ENCODE data around the gene LYPLAL1.
"Not testable (repeated sequence)": the region's sequence is repeated elsewhere in the genome, so short reads cannot be mapped to it uniquely, and the experiment has no call there.

LYPLAL1 gene

DNA sequence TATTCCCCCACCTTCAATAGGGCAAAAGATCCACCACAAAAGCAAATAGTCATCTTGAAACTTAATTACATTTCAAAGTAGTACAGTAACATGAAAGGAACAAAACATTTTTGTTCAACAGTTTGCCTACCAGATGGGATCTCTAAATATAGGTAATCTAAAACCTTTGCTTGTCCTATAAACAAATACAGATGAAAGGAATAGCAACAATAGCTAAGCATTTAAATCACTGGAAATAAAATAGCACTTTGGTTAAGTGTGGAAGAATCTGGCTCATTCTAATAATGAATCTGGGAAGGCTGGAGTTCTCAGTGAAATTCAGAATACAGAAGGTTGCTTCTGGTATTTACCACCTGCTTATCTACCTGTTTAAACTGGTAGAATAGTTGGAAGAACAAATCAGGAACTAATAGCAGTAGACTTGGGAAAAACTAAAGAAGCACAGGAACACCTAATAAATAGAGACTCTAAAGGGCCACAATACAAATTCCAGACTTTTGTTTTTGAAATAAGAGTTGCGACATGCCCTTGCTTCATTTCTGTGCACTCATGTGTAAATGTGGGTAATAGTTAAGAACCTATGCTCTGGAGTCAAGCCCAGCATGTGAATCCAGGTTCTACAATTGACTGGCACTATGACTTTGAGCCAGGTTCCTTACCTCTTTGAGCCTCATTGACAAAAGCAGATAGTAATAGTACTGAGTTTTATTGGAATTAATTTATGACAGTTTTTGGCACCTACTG lies 2.3 kb upstream of the LYPLAL1 start:
- no peak for DNase-seq

DNA sequence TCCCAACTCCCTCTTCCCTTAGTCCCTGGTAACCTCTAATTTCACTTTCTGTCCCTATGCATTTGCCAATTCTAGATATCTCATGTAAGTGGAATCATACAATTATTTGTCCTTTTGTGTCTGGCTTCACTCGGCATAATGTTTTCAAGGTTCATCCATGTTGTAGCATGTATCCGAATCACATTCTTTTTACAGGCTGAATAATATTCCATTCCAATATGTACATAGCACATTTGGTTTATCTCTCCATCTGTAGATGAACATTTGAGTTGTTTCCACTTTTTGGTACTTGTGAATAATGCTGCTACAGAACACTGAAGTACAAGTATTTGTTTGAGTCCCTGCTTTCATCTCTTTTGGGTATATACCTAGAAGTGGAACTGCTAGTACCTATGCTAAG lies 857 bp upstream of the LYPLAL1 start:
- no peak for DNase-seq

DNA sequence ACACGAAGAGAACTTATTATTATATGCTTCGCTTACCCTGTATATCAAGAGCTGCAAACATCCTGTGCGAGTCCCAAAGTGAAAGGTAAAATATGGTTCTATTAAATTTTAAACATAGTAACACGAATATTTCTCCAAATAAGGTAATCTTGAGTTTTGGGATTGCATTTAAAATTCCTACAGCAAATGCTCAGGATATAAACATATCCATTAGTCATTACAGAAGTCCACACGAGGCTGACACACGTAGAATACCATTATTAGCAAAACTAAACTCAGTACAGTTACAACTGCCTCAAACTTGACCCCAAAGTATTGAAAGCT lies 282 bp upstream of the LYPLAL1 start:
- DNase-seq: no peak

DNA sequence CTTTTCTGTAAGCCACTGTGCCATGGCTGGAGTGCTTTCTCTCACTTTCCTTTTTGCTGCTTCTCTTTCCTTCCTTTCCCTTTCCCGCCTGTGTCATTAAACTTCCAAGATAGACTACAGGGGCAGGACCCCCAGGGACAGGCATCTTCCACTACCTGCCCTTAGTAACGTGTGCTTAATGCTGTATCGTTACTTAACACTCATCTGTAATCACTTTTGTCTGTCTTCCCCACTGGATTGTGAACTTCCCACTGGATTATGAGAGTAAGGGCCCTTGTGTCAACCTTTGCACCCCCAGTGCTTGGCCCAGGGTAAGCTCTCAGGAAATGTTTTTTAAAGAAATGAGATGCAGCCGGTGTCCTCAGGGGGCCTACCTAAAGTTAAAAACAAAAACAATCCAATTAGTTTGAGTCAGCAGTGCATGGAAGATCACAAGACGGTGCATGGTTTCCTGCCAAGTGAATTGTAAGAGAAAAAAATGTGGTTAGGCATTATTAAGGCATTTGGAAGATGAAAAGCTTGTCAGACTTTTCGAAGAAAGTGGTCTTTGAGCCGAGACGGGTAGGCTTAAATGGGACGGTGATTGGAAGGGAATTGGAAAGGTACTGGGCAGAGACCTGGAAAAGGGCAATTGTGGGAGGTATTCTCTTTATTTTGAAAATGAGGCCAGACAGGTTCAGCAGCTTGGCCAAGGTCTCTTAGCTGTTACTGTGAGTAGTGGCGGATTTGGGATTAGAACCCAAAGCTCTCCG lies 958 bp downstream of the LYPLAL1 start:
- no peak for DNase-seq

DNA sequence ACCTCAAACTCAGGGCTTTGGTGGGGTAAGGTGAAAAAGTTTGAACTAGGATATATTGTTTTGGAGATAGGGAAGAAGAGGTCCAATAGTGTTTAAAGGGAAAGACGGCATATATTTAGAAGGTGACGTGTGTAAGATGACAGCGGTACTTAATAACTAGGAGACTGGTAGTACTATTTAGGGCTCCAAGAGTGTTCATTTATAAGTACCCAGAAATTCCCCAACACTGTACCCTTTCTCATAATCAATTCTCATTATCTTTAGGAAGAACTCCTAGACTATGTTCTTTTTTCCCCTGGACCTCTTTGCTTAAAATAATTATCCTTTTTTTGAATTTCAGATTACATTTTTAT lies 1.5 kb downstream of the LYPLAL1 start:
- DNase-seq: no peak

DNA sequence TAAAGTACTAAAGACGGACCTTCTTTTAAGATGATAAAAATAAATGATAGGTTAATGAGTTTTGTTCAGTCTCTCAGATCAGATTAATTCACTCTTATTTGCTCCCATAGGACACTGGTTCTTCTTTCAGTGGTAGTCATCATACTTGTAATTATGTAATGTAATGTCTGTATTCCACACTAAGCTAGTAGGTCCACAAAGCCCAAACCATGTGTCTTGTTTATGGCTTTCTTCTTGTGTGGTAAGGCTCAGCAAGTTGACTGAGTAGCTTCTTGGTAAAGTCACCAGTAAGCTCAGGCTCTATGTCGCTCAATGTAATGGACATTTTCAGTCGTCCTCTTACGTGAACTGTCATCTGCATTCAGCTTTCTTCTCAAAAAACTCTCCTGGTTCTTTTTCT lies 2.5 kb downstream of the LYPLAL1 start:
- DNase-seq: no peak

DNA sequence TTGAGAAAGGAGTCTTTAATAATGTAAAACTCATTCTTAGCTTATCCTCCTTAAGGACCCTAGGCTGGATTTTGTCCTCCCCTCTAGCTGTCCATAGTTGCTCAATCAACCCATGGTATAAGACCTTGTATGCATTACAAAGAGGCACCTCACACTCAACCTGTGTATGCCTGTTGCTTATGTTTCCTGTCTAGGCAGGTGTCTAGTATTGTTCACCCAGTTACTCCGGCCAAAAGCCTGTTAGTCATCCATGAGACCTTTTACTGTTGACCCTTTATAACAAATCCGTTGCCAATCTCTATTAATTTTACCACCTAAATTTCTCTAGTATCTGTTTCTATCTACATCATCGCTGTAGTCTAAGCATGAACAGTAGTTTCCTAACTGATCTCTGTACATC lies 3.7 kb downstream of the LYPLAL1 start:
- no peak for DNase-seq

DNA sequence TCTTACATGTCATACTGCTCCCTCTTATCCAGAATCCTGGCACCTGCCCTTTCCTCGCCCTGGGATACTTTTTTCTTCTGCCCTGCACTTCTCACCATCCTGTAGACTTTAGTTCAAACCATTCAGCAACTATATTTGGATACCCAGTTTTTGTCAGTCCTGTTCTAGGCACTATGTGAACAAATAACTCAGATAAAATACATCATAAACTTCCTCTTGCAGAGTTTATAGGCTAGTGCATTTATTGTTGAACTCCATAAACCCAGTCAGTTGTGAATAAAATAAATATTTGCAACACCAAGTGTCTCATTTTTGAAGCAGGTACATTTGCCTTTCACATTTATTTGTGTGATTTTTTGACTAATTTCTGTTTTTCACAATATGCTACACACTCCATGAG lies 4.3 kb downstream of the LYPLAL1 start:
- DNase-seq: no peak

DNA sequence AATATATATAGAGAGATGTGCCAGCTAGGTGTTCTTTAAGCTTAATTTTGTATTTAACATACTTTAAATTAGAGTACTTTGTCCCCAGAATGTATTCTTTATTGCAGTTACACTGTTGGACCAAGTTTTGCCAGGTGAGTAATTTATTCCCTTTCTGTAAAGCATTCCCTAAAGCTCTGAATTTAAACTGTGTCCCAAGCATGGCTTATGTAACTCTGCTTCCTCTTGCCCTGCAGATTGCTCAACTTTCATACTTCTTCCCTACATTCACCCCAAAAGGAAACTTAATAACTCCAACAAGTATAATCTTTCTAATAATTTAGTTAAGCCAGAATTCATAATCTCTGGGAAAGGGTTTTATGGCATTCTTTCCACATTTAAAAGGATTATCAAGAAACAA lies 5.6 kb downstream of the LYPLAL1 start:
- no peak for DNase-seq

DNA sequence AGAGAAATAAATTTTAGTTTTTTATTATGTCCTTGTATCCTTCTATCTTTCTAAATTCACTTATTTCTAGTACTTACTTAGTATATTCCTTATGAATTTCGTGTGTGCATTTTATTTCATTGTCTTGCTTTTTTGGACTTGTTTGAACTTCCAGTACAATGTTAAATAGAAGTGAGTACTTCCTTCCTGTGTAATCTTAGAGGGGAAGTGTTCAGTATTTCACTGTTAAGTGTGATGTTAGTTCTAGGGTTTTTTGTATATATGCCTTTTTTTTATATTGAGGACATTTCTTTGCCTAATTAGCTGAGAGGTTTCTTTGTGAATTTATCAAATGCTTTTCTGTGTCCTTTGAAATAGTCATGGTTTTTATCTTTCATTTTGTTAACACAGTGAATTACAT lies 10.7 kb downstream of the LYPLAL1 start:
- no peak for DNase-seq

DNA sequence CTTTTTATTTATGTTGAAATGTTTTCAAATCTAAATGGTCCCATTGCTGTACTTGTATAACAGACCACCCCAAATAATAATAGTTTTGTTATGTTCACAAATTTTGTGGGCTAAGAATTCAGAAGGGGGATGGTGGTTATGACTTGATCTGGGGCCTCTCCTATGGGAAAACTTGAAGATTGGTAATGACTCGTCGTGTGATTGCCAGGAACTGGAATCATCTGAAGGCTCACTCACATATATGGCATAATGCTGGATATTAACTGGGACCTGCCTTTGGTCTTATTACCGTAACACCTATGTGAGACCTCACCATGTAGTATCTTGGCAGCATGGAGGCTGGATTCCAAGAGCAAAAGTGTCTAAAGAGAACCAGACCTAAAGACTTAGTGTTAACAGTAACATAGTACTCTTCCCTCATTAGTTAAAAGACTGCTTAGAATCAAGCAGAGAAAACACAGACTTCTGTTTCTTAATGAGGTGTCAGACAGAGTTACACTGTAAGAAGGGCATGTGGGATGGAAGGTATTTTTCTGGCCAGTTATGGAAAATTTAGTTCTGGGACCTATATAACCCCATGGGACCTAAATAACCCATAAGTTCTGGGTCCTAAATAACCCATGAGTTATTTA lies 11.9 kb downstream of the LYPLAL1 start:
- no peak for DNase-seq

DNA sequence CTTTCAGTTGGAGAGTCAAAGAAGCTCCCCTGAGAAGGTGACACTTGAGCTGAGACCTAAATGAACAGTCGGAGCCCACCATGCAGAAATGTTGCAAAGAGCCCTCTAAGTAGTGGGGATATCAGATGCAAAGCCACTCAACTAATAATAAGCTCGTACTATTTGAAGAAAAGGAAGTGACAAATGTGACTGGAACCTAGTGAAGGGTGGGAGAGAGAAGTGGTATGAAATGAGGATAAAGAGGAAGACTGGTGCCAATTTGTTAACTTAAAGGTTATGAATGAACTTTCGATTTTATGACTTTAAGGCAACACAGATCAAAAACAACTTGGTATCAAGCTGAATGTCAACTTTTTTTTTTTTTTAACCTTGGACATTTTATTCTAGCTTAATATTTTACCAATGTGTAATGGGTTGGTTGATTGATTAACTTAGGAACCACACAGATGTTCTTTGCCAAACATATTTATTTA lies 14.7 kb downstream of the LYPLAL1 start:
- no peak for DNase-seq

DNA sequence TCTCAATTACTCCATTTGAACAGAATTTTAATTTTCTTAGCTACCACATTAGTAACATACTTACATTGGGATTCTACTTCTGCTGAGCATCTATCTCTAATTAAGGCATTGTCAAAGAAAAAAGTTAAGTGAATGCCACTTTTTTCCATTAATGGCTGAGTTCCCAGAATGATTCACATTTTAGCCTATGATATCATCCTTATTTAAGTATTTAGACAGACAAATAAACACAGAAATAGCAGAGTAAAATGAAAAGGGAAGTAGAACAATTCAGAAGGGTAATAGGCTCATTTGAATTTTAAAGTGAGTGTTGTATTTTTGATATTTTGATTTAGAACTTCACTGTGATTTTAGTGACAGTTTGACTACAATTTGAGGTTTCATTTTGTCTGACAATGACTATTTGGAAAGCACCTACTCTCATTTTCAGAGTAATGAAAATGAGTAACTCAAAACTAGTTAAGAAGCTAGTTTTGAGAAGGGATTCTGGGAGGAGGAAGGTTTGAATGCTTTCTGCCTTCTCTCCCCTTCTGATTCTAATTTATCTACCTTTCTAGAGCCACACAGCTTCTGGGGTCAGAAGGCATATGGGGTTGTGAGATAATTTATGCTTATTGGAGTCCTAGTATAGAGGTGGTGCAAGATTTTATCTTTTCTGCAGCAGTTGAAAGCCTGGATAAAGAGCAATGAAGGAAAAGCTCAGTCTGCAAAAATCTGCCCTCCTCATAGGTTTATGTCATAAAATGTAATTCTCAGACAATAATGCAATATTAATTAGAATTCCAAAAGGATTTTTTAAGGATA lies 15.5 kb downstream of the LYPLAL1 start:
- DNase-seq: no peak

DNA sequence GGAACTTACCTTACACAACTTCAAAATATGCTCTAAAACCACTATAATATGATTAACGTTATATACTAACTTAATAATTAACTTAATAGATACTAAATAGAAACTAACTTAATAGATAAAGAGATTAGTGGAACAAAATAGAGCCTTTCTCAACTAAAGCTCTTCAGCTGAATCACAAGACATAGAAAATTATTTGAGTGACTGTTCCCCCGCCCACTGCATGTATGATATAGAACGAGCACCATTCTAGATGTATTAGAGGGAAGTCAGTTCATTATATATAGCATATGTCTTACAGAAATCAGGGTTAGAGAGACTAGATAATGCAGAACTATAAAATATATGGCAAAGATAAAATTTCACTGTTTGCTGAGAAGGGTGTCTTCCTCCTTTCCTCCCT lies 16.3 kb downstream of the LYPLAL1 start:
- DNase-seq: no peak

DNA sequence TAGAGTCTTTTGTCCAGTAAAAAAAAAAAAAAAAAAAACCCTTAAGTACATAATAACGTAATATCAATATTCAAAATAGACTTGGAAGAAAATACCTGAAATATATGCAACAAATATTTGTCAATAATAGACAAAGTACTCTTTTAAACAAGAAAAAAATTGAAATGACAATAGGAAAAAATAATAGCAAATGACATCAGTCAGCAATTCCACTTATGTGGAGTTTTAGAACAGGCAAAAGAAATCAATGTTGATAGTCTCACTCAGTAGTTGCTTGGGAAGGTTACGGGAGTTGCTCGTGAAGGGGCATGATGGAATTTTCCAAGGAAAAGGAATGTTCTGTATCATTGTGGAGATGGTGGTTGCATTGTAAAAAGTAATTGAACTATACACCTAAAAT lies 16.9 kb downstream of the LYPLAL1 start:
- no peak for DNase-seq

DNA sequence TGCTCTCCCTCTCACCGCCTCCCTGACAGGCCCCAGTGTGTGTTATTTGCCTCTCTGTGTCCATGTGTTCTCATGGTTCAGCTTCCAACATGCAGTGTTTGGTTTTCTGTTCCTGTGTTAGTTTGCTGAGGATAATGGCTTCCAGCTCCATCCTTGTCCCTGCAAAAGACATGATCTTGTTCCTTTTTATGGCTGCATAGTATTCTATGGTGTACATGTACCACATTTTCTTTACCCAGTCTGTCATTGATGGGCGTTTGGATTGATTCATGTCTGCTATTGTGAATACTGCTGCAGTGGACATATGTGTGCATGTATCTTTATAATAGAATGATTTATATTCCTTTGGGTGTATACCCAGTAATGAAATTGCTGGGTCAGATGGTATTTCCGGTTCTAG lies 22.2 kb downstream of the LYPLAL1 start:
- not testable (repeated sequence) for DNase-seq

DNA sequence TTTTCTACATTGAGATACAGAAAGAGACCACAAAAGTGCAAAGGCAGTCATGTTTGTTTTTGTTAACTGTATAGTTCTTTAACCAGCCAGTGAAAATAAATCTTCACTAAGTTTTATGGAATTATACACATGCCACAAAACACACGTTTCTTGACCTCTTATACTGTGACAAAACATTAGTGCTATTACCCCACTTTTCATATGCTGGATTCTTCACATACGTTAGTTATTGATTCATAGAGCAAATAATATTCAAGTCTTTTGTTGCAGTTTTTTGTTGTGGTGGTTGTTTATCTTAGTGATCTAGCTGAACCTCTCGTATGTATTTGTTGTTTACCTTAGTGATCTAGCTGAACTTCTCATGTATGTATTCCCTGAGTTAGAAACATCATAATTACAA lies 28.0 kb downstream of the LYPLAL1 start:
- DNase-seq: no peak

DNA sequence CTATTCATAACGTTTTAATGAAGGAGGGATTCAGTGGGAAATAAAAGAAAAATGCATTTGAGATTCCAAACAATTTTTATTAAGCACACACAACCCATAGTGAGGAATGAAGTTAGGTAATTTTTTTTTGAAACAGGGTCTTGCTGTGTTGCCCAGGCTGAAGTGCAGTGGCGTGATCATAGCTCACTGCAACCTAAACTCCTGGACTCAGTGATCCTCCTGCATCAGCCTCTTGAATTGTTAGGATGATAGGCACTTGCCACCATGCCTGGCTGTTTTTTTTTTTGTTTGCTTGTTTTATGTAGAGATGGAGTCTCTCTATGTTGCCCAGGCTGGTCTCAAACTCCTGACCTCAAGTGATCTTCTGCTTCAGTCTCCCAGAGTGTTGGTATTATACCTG lies 28.9 kb downstream of the LYPLAL1 start:
- DNase-seq: no peak

DNA sequence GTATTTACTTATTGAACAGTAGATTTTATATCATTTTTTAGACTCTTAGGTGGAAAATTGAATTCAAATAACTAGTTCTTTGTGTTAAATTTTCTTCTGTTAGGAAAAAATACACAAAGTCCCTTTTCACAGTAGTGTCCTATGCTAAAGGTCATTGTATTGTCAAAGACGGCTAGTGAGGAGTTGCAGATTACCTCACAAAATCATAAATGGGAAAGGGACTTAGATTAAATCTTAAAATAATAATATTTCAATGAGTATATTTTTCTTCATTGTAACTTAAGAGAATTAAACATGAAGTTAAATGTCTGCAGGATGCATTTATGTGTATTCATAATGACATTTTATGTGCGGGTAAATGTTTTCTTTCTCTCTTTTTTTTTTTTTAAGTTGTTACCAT lies 32.7 kb downstream of the LYPLAL1 start:
- DNase-seq: no peak

DNA sequence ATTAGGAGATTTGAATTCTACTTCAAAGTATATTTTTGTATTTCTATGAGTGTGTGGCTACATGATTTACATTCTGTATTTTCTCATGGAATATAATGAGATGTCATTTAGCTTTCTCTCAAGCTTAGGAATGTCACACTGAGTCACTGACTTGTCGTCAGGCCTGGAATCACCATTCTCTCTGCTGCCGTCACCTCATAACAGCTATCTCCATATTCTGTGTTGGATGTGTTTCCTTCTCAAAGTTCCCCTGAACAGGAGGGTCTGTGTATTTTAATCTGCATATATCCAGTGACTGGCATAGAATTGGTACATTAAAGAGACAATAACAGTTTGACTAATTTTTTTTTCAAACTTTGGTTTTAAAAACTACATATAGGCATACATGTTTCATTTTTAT lies 35.9 kb downstream of the LYPLAL1 start:
- DNase-seq: no peak

DNA sequence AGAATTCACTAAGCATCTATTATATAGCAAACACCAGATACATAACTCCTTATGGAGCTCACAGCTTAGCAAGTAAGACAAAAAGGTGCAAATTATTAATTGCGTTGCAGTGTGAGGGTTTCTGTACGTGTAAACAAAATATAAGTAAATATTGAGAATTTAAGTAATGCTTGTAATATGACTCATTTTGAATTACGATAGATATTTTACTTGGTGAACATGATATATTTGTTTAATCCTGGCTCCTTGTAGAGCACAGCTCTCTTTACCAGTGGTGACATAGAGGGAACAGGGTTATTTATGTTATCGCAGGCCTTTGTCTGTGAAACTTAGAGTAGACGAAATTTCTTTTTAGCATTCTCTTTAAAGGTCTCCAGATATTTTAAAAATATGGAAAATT lies 36.4 kb downstream of the LYPLAL1 start:
- DNase-seq: no peak

DNA sequence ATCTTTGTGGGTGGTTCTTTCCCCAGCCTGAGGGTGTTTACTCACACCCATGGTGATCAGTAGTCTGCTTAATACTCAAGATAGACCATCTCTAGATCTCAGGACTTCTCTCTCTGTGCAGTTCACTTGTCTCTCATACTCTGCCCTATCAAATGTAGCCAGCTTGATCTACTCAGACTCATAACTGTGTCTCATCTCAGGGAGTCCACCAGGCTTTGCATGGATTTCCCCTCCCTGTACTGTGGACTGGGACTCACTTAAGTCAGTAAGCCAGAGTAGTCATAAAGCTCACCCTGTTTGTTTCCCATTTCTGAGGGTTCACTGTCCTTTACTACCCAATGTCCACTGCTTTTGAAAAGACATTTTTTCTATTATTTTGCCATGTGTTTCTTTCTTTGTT lies 41.8 kb downstream of the LYPLAL1 start:
- DNase-seq: no peak

DNA sequence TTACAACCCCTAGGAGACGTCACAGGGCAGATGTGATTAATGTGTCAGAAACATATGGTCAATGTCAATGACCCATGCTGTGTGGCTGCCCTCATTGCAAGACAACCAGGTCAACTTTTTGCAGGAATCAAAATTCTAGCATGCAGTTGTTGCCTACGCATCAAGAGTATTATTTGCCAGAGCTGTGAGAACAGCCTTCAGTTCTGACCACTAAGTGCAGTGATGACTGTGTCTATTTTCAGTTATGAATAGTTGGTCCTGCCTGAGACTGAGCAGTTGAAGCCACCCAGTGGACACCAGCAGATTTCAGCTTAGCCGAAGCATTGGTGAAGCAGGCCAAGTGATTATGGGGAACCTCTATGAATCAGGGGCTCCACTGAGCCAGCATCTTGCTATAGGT lies 47.3 kb downstream of the LYPLAL1 start:
- no peak for DNase-seq

DNA sequence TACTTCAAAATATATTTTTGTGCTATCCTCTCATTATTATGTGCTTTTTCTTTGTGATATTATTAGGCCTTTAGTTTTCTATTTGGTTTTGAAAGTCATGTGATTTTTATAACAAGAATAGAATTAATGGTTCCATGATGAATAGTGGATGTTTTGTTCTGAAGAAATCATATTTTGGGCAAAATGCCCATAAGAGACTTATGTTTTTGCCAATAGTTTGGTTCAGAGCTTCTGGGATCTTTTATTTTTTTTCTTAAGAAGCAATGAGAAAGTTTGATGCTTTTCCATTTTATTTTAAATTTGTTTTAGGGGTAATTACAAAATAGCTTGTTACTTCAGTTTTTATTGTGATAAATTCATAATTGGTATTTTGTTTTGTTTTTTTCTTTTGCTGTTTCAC lies 49.8 kb downstream of the LYPLAL1 start:
- no peak for DNase-seq
